ENCODE data around the gene RILPL1.

DNA sequence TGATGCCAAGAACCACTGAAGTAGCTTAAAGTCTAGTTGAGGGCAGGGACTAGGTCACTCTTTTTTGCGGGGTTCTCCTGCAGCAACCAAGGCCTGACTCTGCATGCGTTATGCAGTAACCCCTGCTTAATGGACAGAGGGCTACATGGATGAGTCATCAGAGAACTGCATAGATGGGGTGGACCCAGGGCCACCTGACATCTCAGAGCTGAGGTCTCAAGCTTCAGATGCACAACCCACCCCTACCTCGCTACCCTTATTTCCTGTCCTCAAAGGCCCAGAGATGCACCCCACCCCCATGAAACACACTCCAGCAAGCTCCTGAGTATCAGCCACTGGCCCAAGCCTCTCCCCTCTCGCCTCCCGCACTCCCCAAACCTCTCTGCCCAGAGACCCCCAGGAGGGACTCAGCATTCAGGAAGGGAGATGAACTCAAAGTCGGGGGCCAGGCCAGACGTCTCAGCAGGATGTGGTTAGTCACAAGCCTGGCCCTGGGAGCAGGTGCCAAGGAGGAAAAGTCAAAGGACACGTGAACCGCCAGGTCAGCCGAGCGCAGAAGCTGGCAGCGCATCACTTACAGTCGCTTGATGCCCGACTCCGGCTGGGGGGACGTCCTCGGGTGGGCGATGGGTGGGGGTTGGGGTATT is 49.8 kb downstream of the RILPL1 start:
- TF ChIP-seq, protein P1, sequence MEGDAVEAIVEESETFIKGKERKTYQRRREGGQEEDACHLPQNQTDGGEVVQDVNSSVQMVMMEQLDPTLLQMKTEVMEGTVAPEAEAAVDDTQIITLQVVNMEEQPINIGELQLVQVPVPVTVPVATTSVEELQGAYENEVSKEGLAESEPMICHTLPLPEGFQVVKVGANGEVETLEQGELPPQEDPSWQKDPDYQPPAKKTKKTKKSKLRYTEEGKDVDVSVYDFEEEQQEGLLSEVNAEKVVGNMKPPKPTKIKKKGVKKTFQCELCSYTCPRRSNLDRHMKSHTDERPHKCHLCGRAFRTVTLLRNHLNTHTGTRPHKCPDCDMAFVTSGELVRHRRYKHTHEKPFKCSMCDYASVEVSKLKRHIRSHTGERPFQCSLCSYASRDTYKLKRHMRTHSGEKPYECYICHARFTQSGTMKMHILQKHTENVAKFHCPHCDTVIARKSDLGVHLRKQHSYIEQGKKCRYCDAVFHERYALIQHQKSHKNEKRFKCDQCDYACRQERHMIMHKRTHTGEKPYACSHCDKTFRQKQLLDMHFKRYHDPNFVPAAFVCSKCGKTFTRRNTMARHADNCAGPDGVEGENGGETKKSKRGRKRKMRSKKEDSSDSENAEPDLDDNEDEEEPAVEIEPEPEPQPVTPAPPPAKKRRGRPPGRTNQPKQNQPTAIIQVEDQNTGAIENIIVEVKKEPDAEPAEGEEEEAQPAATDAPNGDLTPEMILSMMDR (IDR thresholded peaks at IDR 0.05), result no peak
- TF ChIP-seq POLR2A (IDR thresholded peaks at IDR 0.05), result no peak
